Endothelial cell of umbilical vein (primary cell): ENCODE results near the gene PRR23C. TPM values are rescaled to one million over a fixed set of nuclear protein-coding genes. Genes with fewer than 3 reads are reported as not detected.

Experiments
- BruUV-seq: library from RNA; stranded (reverse); fragments of 400-500 nt; replicated peaks from 2 replicates; lab custom pipeline; 2021; lab: Mats Ljungman, UMichigan
- CTCF ChIA-PET: fragments of 300-600, 350-600 bp; sonication (Branson Sonifier 250); formaldehyde crosslinking; loops from one replicate; lab custom pipeline; 2021; ENCODE audit warnings: antibody characterized with exemption, inconsistent platforms; lab: Charles Lee
- POLR2A ChIA-PET: fragments of 300-600, 350-600 bp; sonication (Branson Sonifier 250); formaldehyde crosslinking; loops from one replicate; lab custom pipeline; 2021; ENCODE audit warnings: antibody characterized with exemption, inconsistent platforms; lab: Charles Lee
- DNase-seq: peaks from one replicate; pipeline ENCODE4 v3.0.0-alpha.2; 2011; ENCODE audit warnings: low read depth, low spot score
- FAIRE-seq: peaks from 2 replicates; lab custom pipeline; 2011; peaks lifted over from hg19 to GRCh38; lab: Jason Lieb, UNC
- H2AFZ ChIP-seq: 2 replicates; pipeline ENCODE4 v1.6.0; 2012; ENCODE audit warnings: low read depth, low read length, control low read depth, inconsistent platforms
- H3K27ac ChIP-seq: 2 replicates; pipeline ENCODE4 v1.5.1; 2011; ENCODE audit warnings: low read depth, mild to moderate bottlenecking, control low read depth, low read length, moderate library complexity; ENCODE audit not compliant: insufficient read depth
- H3K27me3 ChIP-seq, 2 experiments: 2 replicates each; pipeline versions ENCODE4 v1.6.0 to v1.6.1; 2011; ENCODE audit warnings: low read length in 2 of 2, mixed read lengths in 1 of 2; ENCODE audit not compliant: control insufficient read depth in 2 of 2, insufficient read depth in 2 of 2
- H3K36me3 ChIP-seq, 2 experiments: 2 replicates in 1 of 2; 3 replicates in 1 of 2; pipeline ENCODE4 v1.5.1; 2011; ENCODE audit warnings: low read length in 2 of 2, mild to moderate bottlenecking in 1 of 2, moderate library complexity in 1 of 2; ENCODE audit not compliant: control insufficient read depth in 2 of 2, insufficient read depth in 2 of 2; ENCODE audit errors: extremely low read depth in 1 of 2
- H3K4me1 ChIP-seq: 3 replicates; pipeline ENCODE4 v1.5.1; 2011; ENCODE audit warnings: mild to moderate bottlenecking, low read length; ENCODE audit not compliant: control insufficient read depth, insufficient read depth; ENCODE audit errors: extremely low read depth
- H3K4me2 ChIP-seq: 2 replicates; pipeline ENCODE4 v1.6.1; 2011; ENCODE audit warnings: low read length, control low read depth, mixed read lengths; ENCODE audit not compliant: insufficient read depth
- H3K4me3 ChIP-seq, 3 experiments: fragments of 200-600 bp in 1 of 3; sonication (generic), shearing (Covaris generic) in 1 of 3; replicated peaks in 1 of 3; 2 replicates each; pipeline ENCODE4 v1.5.1; 2011 to 2016; ENCODE audit warnings: control low read depth in 3 of 3, low read length in 3 of 3, mild to moderate bottlenecking in 2 of 3, inconsistent platforms in 1 of 3, low read depth in 1 of 3, moderate library complexity in 1 of 3; ENCODE audit not compliant: insufficient read depth in 1 of 3
- H3K79me2 ChIP-seq: 2 replicates; pipeline ENCODE4 v1.6.0; 2012; ENCODE audit warnings: low read length, inconsistent platforms; ENCODE audit not compliant: control insufficient read depth, insufficient read depth
- H3K9ac ChIP-seq: replicated peaks from 2 replicates; pipeline ENCODE3; 2011; ENCODE audit warnings: low read length, control low read depth; ENCODE audit not compliant: insufficient read depth; ENCODE audit errors: extremely low read depth
- H3K9me1 ChIP-seq: replicated peaks from 3 replicates; pipeline ENCODE4 v1.6.0; 2011; ENCODE audit warnings: mild to moderate bottlenecking, low read length; ENCODE audit not compliant: control insufficient read depth, insufficient read depth; ENCODE audit errors: extremely low read depth
- H3K9me3 ChIP-seq: replicated peaks from 2 replicates; pipeline ENCODE4 v1.5.1; 2012; ENCODE audit warnings: low read length, inconsistent platforms; ENCODE audit not compliant: control insufficient read depth, insufficient read depth
- H4K20me1 ChIP-seq: replicated peaks from 2 replicates; pipeline ENCODE3; 2011; ENCODE audit warnings: mild to moderate bottlenecking, low read length; ENCODE audit not compliant: control insufficient read depth, insufficient read depth; ENCODE audit errors: extremely low read depth
- EZH2 ChIP-seq: IDR thresholded peaks from 2 replicates; pipeline ENCODE4 v1.6.1; 2012; ENCODE audit warnings: borderline replicate concordance, low read depth, mild to moderate bottlenecking, moderate library complexity, low read length, inconsistent platforms; ENCODE audit not compliant: severe bottlenecking
- FOS ChIP-seq: IDR thresholded peaks from 2 replicates; pipeline ENCODE4 v1.6.1; 2011; ENCODE audit warnings: mild to moderate bottlenecking, low read length, moderate library complexity, borderline replicate concordance; ENCODE audit not compliant: insufficient read depth
- GATA2 ChIP-seq: IDR thresholded peaks from 2 replicates; pipeline ENCODE4 v1.7.0; 2011; ENCODE audit warnings: low read depth, mild to moderate bottlenecking, moderate library complexity, mixed read lengths, low read length; ENCODE audit not compliant: insufficient read length, insufficient read depth
- JUN ChIP-seq: IDR thresholded peaks from 2 replicates; pipeline ENCODE4 v1.6.1; 2011; ENCODE audit warnings: borderline replicate concordance, low read depth; ENCODE audit not compliant: insufficient read length, insufficient read depth
- MAX ChIP-seq: IDR thresholded peaks from 2 replicates; pipeline ENCODE4 v1.6.1; 2011; ENCODE audit not compliant: insufficient read depth, insufficient read length
- MYC ChIP-seq: IDR thresholded peaks from one replicate; pipeline ENCODE4 v1.6.1; 2011; ENCODE audit warnings: mild to moderate bottlenecking, low read depth, low read length
- POLR2A ChIP-seq: IDR thresholded peaks from 2 replicates; pipeline ENCODE4 v1.6.1; 2012; ENCODE audit warnings: low read depth, mild to moderate bottlenecking, control low read depth, low read length
- POLR2AphosphoS5 ChIP-seq: IDR thresholded peaks from 2 replicates; pipeline ENCODE4 v1.6.1; 2012; ENCODE audit warnings: low read depth, mild to moderate bottlenecking, control low read depth, low read length, moderate library complexity; ENCODE audit not compliant: insufficient read depth
- dilution Hi-C: fragments of 300-500 bp; cut with MboI; formaldehyde crosslinking; loops from one replicate; pipeline ENCODE4 v1.15.0; 2019; ENCODE audit warnings: low sequenced_read_pairs; ENCODE audit not compliant: extremely low pct_ligation_motif_present
- intact Hi-C: fragments of 100-400 bp; cut with micrococcal nuclease; formaldehyde crosslinking; loops from one replicate; pipeline ENCODE4 v1.10.0; 2022
- polyA plus RNA-seq, 4 experiments: library from polyadenylated mRNA; depleted of rRNA in 3 of 4; stranded (reverse) in 3 of 4; unstranded in 1 of 4; fragments of >200 nt; gene quantifications; 2 replicates each; pipeline versions ENCODE4 v1.2.1 to v1.2.3, GENCODE V29; 2011 to 2012; ENCODE audit warnings: missing spikeins in 1 of 4
- total RNA-seq: library from RNA; stranded (reverse); gene quantifications from 2 replicates; pipeline ENCODE4 v1.2.3, GENCODE V29; 2021
- TF ChIP-seq, protein P1 (sequence below), 2 donors: IDR thresholded peaks; 1 replicate in 1 of 2; 2 replicates in 1 of 2; pipeline ENCODE4 v1.5.1; 2011; ENCODE audit warnings: low read length in 2 of 2, mild to moderate bottlenecking in 2 of 2, moderate library complexity in 2 of 2, control low read depth in 1 of 2, inconsistent platforms in 1 of 2, low read depth in 1 of 2; ENCODE audit not compliant: insufficient read depth in 1 of 2; ENCODE audit errors: extremely low read depth in 1 of 2

PRR23C gene
- total and polyA plus RNA-seq, 2 donors (not counting 3 experiments of a cell fraction or from before 2014, with no cell fraction given), result not detected

DNA sequence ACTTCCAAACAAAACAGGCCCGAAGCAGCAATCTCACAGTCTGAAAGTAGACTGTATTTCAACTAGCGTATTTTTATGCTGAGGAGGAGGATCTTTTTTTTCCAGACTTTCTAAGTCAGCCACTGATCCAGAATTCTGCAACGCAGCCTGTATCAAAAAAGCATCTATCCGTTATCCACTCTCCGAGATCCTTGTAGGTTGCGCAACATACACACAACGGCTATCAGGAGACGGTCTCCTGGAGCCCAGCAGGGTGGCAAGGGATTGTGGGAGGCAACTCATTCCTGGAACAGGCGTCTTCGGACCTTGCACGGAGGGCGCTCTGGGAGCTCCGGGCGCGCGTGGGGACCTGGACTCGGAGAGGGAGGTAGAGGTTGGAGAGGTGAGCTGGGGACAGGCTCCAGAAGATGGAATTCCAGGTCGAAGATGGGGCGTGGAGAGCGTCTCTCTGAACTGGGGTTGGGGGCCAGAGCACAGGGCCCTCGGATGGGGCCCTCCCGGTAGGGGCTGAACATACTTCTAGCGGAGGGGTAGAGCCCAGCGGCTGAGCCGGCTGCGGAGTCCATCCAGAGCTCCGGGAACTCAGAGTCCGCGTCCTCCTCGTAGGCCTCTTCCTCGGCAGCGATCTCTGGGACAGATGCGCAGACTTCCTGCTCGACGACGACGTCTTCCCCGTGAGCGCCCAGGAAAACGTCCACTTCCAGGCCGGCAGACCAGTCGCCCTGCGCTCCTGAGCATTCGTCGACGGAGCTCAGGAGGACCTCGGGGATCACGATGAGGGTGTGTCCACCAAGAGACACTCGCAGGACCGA, 932 bp downstream of the PRR23C start:
- dilution Hi-C loops (no loop called here), intact Hi-C loops (no loop called here)
- no peaks in the 10 kb centered on the region for H4K20me1 ChIP-seq
- no peak overlapping the region for H3K4me2 ChIP-seq
- no peak for TF ChIP-seq POLR2AphosphoS5
- no peak for TF ChIP-seq GATA2
- no peak for TF ChIP-seq MAX
- TF ChIP-seq, protein P1, sequence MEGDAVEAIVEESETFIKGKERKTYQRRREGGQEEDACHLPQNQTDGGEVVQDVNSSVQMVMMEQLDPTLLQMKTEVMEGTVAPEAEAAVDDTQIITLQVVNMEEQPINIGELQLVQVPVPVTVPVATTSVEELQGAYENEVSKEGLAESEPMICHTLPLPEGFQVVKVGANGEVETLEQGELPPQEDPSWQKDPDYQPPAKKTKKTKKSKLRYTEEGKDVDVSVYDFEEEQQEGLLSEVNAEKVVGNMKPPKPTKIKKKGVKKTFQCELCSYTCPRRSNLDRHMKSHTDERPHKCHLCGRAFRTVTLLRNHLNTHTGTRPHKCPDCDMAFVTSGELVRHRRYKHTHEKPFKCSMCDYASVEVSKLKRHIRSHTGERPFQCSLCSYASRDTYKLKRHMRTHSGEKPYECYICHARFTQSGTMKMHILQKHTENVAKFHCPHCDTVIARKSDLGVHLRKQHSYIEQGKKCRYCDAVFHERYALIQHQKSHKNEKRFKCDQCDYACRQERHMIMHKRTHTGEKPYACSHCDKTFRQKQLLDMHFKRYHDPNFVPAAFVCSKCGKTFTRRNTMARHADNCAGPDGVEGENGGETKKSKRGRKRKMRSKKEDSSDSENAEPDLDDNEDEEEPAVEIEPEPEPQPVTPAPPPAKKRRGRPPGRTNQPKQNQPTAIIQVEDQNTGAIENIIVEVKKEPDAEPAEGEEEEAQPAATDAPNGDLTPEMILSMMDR (IDR thresholded peaks at IDR 0.05; ENCODE audit: extremely low read depth in 1 of 2, insufficient read depth in 1 of 2, low read depth in 1 of 2, low read length in 2 of 2), result no peak
- no peak for TF ChIP-seq JUN
- no peak for TF ChIP-seq POLR2A
- no peak for TF ChIP-seq EZH2
- no peak for TF ChIP-seq FOS
- TF ChIP-seq MYC, result no peak
- H3K9ac ChIP-seq, result no peak overlapping the region
- no peaks in the 10 kb centered on the region for H3K4me1 ChIP-seq
- no peaks in the 10 kb centered on the region for H3K9me1 ChIP-seq
- FAIRE-seq, result no peak
- H3K27me3 ChIP-seq, result no peaks in the 10 kb centered on the region
- H3K79me2 ChIP-seq, result no peaks in the 10 kb centered on the region
- POLR2A ChIA-PET, result no interaction called here
- no peaks in the 10 kb centered on the region for H3K36me3 ChIP-seq
- CTCF ChIA-PET, result no interaction called here
- no peak for DNase-seq
- H3K27ac ChIP-seq, result no peak overlapping the region
- no TSS peak for BruUV-seq
- no peaks in the 10 kb centered on the region for H3K9me3 ChIP-seq
- no peak overlapping the region for H3K4me3 ChIP-seq
- no peak overlapping the region for H2AFZ ChIP-seq
